Mononuclear cell (primary cell): Measurements from ENCODE around the gene SELENOV. TPM values are rescaled to one million over a fixed set of nuclear protein-coding genes. Genes with fewer than 3 reads are reported as not detected.

Source experiments
- H3K27me3 ChIP-seq: 2 replicates; pipeline ENCODE4 v1.6.0; 2011; ENCODE audit warnings: low read length, control low read depth; ENCODE audit not compliant: insufficient read depth
- H3K4me1 ChIP-seq: 2 replicates; pipeline ENCODE4 v1.5.1; 2011; ENCODE audit warnings: mild to moderate bottlenecking, low read length, control low read depth; ENCODE audit not compliant: insufficient read depth
- H3K4me3 ChIP-seq: 2 replicates; pipeline ENCODE4 v1.5.1; 2011; ENCODE audit warnings: mild to moderate bottlenecking, low read length, moderate library complexity
- H3K9me3 ChIP-seq: 2 replicates; pipeline ENCODE4 v1.5.1; 2011; ENCODE audit warnings: low read depth, mild to moderate bottlenecking, control low read depth, low read length
- total RNA-seq: library from RNA; depleted of rRNA; stranded (reverse); fragments of >200 nt; gene quantifications from one replicate; pipeline ENCODE4 v1.2.3, GENCODE V29; 2012

Gene SELENOV
- total RNA-seq, 1 donor, result not detected

GRCh38 chr19:39480337-39481228 is 34.4 kb upstream of the SELENOV start, which contains the start of gene TIMM50:
TIMM50 (plus strand) TSS chr19:39480838; CDS start chr19:39480854, 16 bp downstream.
- H3K27me3 ChIP-seq, result no peaks in the 10 kb centered on the region
- no peaks in the 10 kb centered on the region for H3K9me3 ChIP-seq
- H3K4me1 ChIP-seq, result peaks cover 22% of the 10 kb centered on the region
- peak within 1 kb of the TSS; percentile 91 for H3K4me3 ChIP-seq

DNA sequence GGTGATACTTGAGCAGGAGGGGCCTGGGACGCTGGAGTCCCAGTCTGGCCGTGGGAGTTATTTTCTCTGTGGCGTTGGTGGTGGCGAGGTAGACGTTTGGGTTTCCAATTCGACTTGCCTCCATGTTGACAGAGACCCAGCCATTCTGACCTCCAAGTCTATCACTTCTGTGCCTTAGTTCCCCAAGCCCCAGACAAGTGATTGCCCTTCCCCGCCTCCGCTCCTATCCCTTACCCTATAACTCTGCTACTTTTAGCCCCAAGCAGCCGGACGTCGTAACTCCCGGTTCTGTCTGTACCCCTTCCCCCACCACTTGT is 33.8 kb upstream of the SELENOV start:
- H3K27me3 ChIP-seq, result no peaks in the 10 kb centered on the region
- H3K4me3 ChIP-seq, result peak overlapping the region; percentile 91
- H3K9me3 ChIP-seq, result no peaks in the 10 kb centered on the region
- peaks cover 22% of the 10 kb centered on the region for H3K4me1 ChIP-seq

GRCh38 chr19:39481676-39482075 is 33.3 kb upstream of the SELENOV start:
- no peaks in the 10 kb centered on the region for H3K27me3 ChIP-seq
- no peaks in the 10 kb centered on the region for H3K9me3 ChIP-seq
- H3K4me3 ChIP-seq, result peak overlapping the region; percentile 91
- peaks cover 22% of the 10 kb centered on the region for H3K4me1 ChIP-seq

DNA sequence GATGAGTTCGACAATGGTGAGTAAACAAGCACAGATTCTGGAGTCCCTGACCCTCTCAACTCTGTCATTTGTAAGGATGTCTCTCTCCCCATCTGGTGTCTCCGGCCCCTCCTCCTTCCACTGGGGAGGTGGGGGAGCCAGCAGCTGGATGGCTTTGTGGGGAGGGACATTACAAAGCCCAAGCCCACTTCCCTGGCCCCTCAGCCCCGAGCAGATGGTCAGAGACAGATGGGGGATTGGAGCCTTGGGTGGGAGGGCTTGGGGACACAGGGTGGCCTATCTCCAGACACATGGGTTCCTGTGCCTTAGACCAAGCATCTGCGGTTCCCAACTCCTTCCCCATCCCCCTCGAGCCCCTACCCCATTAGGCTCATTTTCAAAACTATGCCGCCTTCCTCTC is 31.8 kb upstream of the SELENOV start:
- Histone ChIP-seq H3K27me3 (no peaks in the 10 kb centered on the region), H3K4me3 (no peak overlapping the region), H3K4me1 (peaks cover 22% of the 10 kb centered on the region), H3K9me3 (no peaks in the 10 kb centered on the region)

- no peaks in the 10 kb centered on the region for H3K9me3 ChIP-seq
- H3K4me1 ChIP-seq, result no peaks in the 10 kb centered on the region
- H3K27me3 ChIP-seq, result no peaks in the 10 kb centered on the region
- no peak overlapping the region for H3K4me3 ChIP-seq
Measured at GRCh38 chr19:39489756-39490155, 25.2 kb upstream of the SELENOV start.

GRCh38 chr19:39492225-39492624 is 22.7 kb upstream of the SELENOV start:
- Histone ChIP-seq H3K9me3 (no peaks in the 10 kb centered on the region), H3K4me3 (no peak overlapping the region), H3K27me3 (peaks cover 2% of the 10 kb centered on the region), H3K4me1 (no peaks in the 10 kb centered on the region)

GRCh38 chr19:39492788-39493187 is 22.2 kb upstream of the SELENOV start:
- Histone ChIP-seq H3K27me3 (peaks cover 7% of the 10 kb centered on the region), H3K4me3 (no peak overlapping the region), H3K9me3 (no peaks in the 10 kb centered on the region), H3K4me1 (peaks cover under 1% of the 10 kb centered on the region)

GRCh38 chr19:39494661-39495060 is 20.3 kb upstream of the SELENOV start:
- no peak overlapping the region for H3K4me3 ChIP-seq
- peaks cover 17% of the 10 kb centered on the region for H3K4me1 ChIP-seq
- H3K9me3 ChIP-seq, result no peaks in the 10 kb centered on the region
- H3K27me3 ChIP-seq, result peaks cover 23% of the 10 kb centered on the region

DNA sequence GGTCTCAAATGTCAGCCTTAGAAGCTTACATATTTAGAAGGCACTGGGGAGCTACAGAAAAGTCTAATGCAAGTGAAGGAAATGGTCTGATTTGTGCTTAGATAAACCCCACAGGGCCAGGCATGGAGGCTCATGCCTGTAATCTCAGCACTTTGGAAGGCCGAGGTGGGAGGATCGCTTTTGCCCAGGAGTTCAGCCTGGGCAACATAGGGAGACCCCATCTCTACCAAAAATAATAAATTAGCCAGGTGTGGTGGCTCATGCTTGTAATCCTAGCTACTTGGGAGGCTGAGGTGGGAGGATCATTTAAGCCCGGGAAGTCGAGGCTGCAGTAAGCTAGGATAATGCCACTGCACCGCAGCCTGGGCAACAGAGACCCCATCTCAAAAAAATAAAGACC is 18.9 kb upstream of the SELENOV start:
- Histone ChIP-seq H3K4me3 (no peak overlapping the region), H3K27me3 (peaks cover 35% of the 10 kb centered on the region)

GRCh38 chr19:39497701-39497995 is 17.3 kb upstream of the SELENOV start:
- H3K4me3 ChIP-seq, result no peak overlapping the region
- H3K4me1 ChIP-seq, result peaks cover 17% of the 10 kb centered on the region
- H3K9me3 ChIP-seq, result no peaks in the 10 kb centered on the region
- peaks cover 40% of the 10 kb centered on the region for H3K27me3 ChIP-seq

More for the DNA sequence above, 18.9 kb upstream of the SELENOV start:
- H3K4me1 ChIP-seq, result peaks cover 17% of the 10 kb centered on the region
- H3K9me3 ChIP-seq, result no peaks in the 10 kb centered on the region

DNA sequence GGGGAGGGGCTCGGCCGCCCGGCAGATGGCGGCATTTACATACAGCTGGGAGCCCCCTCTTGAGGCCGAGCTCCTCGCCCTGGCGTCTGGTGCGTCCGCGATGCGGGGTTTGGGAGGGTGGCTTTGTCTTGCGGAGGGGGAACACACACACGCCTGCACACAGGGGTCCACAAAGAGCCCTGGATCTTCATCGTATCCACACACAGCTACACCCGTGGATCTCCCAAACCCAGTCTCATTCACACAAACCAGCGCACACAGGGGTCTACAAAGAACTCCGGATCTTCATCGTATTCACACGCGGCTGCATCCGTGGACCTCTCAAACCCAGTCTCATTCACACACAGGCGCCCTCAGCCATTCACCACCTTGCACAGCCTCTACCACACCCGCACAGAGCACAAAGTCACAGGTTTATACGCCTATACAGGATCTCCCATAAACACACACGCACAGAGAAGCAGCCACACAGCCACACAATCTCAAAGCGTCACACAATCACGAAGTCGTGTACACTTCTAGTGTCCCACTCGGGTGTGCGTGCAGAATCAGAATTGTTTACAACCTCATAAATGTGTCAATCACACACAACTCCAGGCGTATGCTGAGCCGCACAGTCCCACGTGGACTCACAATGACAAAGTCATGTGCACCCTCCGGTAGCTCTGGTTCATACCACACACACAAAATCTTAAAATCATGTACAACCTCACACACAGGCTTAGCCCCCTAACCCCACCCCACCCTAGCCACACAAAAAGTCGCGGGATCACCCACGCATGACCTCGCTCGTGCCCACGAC is 16.7 kb upstream of the SELENOV start:
- Histone ChIP-seq H3K9me3 (no peaks in the 10 kb centered on the region), H3K4me3 (no peak overlapping the region), H3K27me3 (peaks cover 40% of the 10 kb centered on the region), H3K4me1 (peaks cover 20% of the 10 kb centered on the region)

- Histone ChIP-seq H3K4me1 (peaks cover 20% of the 10 kb centered on the region), H3K9me3 (no peaks in the 10 kb centered on the region), H3K27me3 (peaks cover 40% of the 10 kb centered on the region), H3K4me3 (no peak within 1 kb of the TSS)
Measured at GRCh38 chr19:39498798-39499642, 15.9 kb upstream of the SELENOV start, which contains the start of gene DLL3. DLL3 (plus strand) TSS chr19:39498947; CDS start chr19:39498975, 28 bp downstream.

- Histone ChIP-seq H3K4me1 (peaks cover 20% of the 10 kb centered on the region), H3K4me3 (no peak overlapping the region), H3K9me3 (no peaks in the 10 kb centered on the region), H3K27me3 (peaks cover 40% of the 10 kb centered on the region)
Measured at GRCh38 chr19:39499932-39500331, 15.0 kb upstream of the SELENOV start.

- H3K9me3 ChIP-seq, result no peaks in the 10 kb centered on the region
- H3K4me1 ChIP-seq, result peaks cover 20% of the 10 kb centered on the region
- peaks cover 42% of the 10 kb centered on the region for H3K27me3 ChIP-seq
- no peak overlapping the region for H3K4me3 ChIP-seq
Measured at GRCh38 chr19:39500543-39500942, 14.4 kb upstream of the SELENOV start.

GRCh38 chr19:39501340-39501739 is 13.6 kb upstream of the SELENOV start:
- Histone ChIP-seq H3K9me3 (no peaks in the 10 kb centered on the region), H3K4me3 (no peak overlapping the region), H3K27me3 (peaks cover 45% of the 10 kb centered on the region), H3K4me1 (peaks cover 20% of the 10 kb centered on the region)
